Measurements from ENCODE around the gene SNORC. TPM values are rescaled to one million over a fixed set of nuclear protein-coding genes. Genes with fewer than 3 reads are reported as not detected.

SNORC gene
- total and polyA plus RNA-seq, 9 of the 15 experiments (the other 6 are each of a cell fraction or from before 2014, with no cell fraction given) = 0.14 to 2.5 (median 0.72) TPM; not detected in 2

DNA sequence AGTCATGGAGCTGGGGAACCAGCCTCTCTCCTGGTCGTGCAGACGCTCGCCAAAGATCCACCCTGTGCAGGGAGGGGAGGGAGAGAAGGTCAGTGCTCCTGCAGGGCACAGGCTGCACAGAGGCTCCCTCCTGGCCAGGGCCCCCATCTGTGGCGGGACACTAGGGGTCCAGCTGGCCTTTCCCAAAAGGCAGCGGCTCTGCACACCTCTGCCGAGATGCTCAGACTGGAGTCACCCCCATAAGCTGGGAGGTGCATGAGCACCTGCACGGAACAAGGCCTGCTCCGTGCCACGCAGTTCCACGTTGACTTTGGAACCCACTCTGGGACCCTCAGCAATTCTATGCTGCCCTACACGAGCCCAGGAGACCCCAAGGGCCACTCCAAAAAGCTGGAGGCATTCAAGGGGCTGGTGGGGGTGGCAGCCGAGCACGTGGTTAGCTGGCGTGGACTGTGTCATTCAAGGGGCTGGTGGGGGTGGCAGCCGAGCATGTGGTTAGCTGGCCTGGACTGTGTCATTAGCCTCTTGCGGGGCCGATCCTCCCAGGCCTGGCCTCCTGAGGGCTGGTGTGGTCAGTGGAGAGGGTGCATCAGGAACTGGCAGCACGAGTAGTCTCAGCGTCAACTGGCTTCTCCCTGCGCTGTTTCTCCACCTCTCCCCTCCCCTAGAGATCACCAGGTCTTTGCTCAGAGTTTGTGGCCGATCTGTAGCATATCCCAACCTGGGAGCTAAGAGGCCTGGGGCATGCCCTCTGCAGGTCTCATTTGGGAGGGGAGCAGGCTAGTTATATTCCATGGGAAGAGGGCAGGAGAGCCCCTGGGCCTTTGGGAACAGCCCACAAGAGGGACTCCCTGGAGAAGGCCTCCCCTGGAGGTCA, 9.8 kb downstream of the SNORC start:
- no TSS peak for BruUV-seq (replicated peaks)
- ATAC-seq (no peak), DNase-seq (ENCODE audit: extremely low read depth in 1 of 4, low spot score in 3 of 4) (no peak), FAIRE-seq (no peak)
- no peaks in the 10 kb centered on the region for H3K9me1 ChIP-seq (ENCODE audit: control insufficient read depth, insufficient read depth, low read length)
- H3K27me3 ChIP-seq (ENCODE audit: control insufficient read depth in 2 of 2, insufficient read depth in 2 of 2, low read length in 2 of 2) = peaks cover 11 to 32% of the 10 kb centered on the region in 2 experiments; a peak in 4 of 5 replicates
- no peaks in the 10 kb centered on the region; the same call in 1 of the 2 replicates for H4K20me1 ChIP-seq (replicated peaks; ENCODE audit: control insufficient read depth, insufficient read depth, low read length)
- H3K9ac ChIP-seq (ENCODE audit: insufficient read depth in 1 of 2, low read depth in 2 of 2, low read length in 2 of 2) = no peak overlapping the region; a peak in 1 of 4 replicates
- H3K4me3 ChIP-seq = no peak overlapping the region
- no peak overlapping the region for H3K27ac ChIP-seq (ENCODE audit: extremely low read depth, low read depth, low read length)
- H3K9me3 ChIP-seq (replicated peaks; ENCODE audit: control insufficient read depth, insufficient read depth, low read depth, low read length) = no peaks in the 10 kb centered on the region
- CTCF ChIA-PET (ENCODE audit: low intra/inter-chr PET ratio) = no interaction called here
- TF ChIP-seq ZNF766 (CRISPR knock-in tag; conservative IDR thresholded peaks at IDR 0.05) (no peak), ZNF512 (tag; IDR thresholded peaks at IDR 0.05) (no peak)
- H2AFZ ChIP-seq (ENCODE audit: low read depth, low read length) = no peak overlapping the region
- H3K4me1 ChIP-seq (replicated peaks in 1 of 2; ENCODE audit: control insufficient read depth in 2 of 2, insufficient read depth in 2 of 2, low read length in 2 of 2) = peaks cover 0 to 6% of the 10 kb centered on the region in 2 experiments; a peak in 2 of 5 replicates
- WGBS (ENCODE audit: insufficient coverage, low coverage, missing lambda C conversion rate) = 25% methylated on average over 13 of the region's 21 CpGs
- intact Hi-C loops (cut with micrococcal nuclease) = no loop called here
- no peaks in the 10 kb centered on the region for H3K79me2 ChIP-seq (ENCODE audit: control insufficient read depth, insufficient read depth, low read length)
- POLR2A ChIA-PET = interaction anchor here (0.6 kb wide), 1 partner anchor 11 kb away, joined by 3 read pairs; no protein-coding TSS in a partner anchor
- in situ Hi-C loops (cut with MboI) = no loop called here
- H3K4me2 ChIP-seq (ENCODE audit: insufficient read depth, low read length) = no peak overlapping the region
- no peaks in the 10 kb centered on the region for H3K36me3 ChIP-seq (ENCODE audit: control insufficient read depth, insufficient read depth, low read length)
